Urinary bladder (tissue), 4 donors: ENCODE measurements around the gene PAGE1. TPM values are rescaled to one million over a fixed set of nuclear protein-coding genes. Genes with fewer than 3 reads are reported as not detected.

ENCODE experiments used
- DNase-seq: peaks from one replicate; pipeline ENCODE4 v3.0.0-alpha.2; 2015; ENCODE audit errors: extremely low spot score
- H3K27ac ChIP-seq: one replicate; pipeline ENCODE4 v1.5.1; 2013; ENCODE audit warnings: low read depth, mild to moderate bottlenecking, moderate library complexity
- H3K36me3 ChIP-seq: one replicate; pipeline ENCODE4 v1.6.1; 2013; ENCODE audit warnings: mild to moderate bottlenecking, moderate library complexity; ENCODE audit not compliant: insufficient read depth
- H3K4me1 ChIP-seq: one replicate; pipeline ENCODE4 v1.6.1; 2013; ENCODE audit warnings: mild to moderate bottlenecking, moderate library complexity; ENCODE audit not compliant: insufficient read depth
- H3K4me3 ChIP-seq: one replicate; pipeline ENCODE4 v1.5.1; 2013; ENCODE audit warnings: low read depth, low read length
- WGBS: extraction: QIAGEN DNeasy Blood & Tissue Kit; methylation state at CpG from one replicate; pipeline ENCODE4 v1.1.7; 2013; 5-methylcytosine and 5-hydroxymethylcytosine counted together
- polyA plus RNA-seq: library from polyadenylated mRNA; stranded (reverse); fragments of 200-250 nt; gene quantifications from one replicate; pipeline ENCODE4 v1.2.3, GENCODE V29; 2013
- total RNA-seq: library from RNA; depleted of rRNA; stranded (reverse); fragments of >200 nt; gene quantifications from one replicate; pipeline ENCODE4 v1.2.3, GENCODE V29; 2014
- donor health status: healthy with polysubstance abuse.
- donor health status: healthy.

Gene PAGE1
- total and polyA plus RNA-seq, 2 donors: not detected

GRCh38 chrX:49675075-49675719 lies 20.6 kb downstream of the PAGE1 start:
- Histone ChIP-seq H3K4me1 (no peaks in the 10 kb centered on the region), H3K27ac (no peak overlapping the region), H3K4me3 (no peak overlapping the region), H3K36me3 (no peaks in the 10 kb centered on the region)
- DNase-seq: no peak
- 70% methylated on average over 2 of the region's 2 CpGs for WGBS

GRCh38 chrX:49673394-49673793 lies 22.4 kb downstream of the PAGE1 start:
- WGBS: 73% methylated on average over 12 of the region's 12 CpGs
- no peak for DNase-seq

GRCh38 chrX:49664824-49665223 lies 31.0 kb downstream of the PAGE1 start:
- no peak for DNase-seq
- Histone ChIP-seq H3K27ac (no peak overlapping the region), H3K36me3 (no peaks in the 10 kb centered on the region), H3K4me3 (no peak overlapping the region), H3K4me1 (no peaks in the 10 kb centered on the region)
- 84% methylated on average over 10 of the region's 10 CpGs for WGBS

More at GRCh38 chrX:49673394-49673793, 22.4 kb downstream of the PAGE1 start:
- H3K4me1 ChIP-seq: no peaks in the 10 kb centered on the region
- H3K4me3 ChIP-seq: no peak overlapping the region
- H3K36me3 ChIP-seq: no peaks in the 10 kb centered on the region
- no peak overlapping the region for H3K27ac ChIP-seq

- Histone ChIP-seq H3K36me3 (no peaks in the 10 kb centered on the region), H3K27ac (no peak overlapping the region), H3K4me1 (no peaks in the 10 kb centered on the region), H3K4me3 (no peak overlapping the region)
- no peak for DNase-seq
- WGBS: 85% methylated on average over 4 of the region's 4 CpGs
These were observed 33.9 kb downstream of the PAGE1 start for GRCh38 chrX:49661881-49662280.

GRCh38 chrX:49659771-49660170 lies 36.0 kb downstream of the PAGE1 start:
- H3K36me3 ChIP-seq: no peaks in the 10 kb centered on the region
- WGBS: 61% methylated on average over 4 of the region's 4 CpGs
- H3K4me1 ChIP-seq: no peaks in the 10 kb centered on the region
- H3K4me3 ChIP-seq: no peak overlapping the region
- DNase-seq: no peak
- H3K27ac ChIP-seq: no peak overlapping the region

GRCh38 chrX:49656533-49656932 lies 39.3 kb downstream of the PAGE1 start:
- Histone ChIP-seq H3K4me1 (no peaks in the 10 kb centered on the region), H3K27ac (no peak overlapping the region), H3K4me3 (no peak overlapping the region), H3K36me3 (no peaks in the 10 kb centered on the region)
- DNase-seq: no peak
- WGBS: 73% methylated on average over 3 of the region's 3 CpGs

GRCh38 chrX:49644991-49645637 lies 50.7 kb downstream of the PAGE1 start:
- no peaks in the 10 kb centered on the region for H3K4me1 ChIP-seq
- DNase-seq: no peak
- H3K27ac ChIP-seq: no peak overlapping the region
- 86% methylated on average over 8 of the region's 8 CpGs for WGBS
- H3K4me3 ChIP-seq: no peak overlapping the region
- no peaks in the 10 kb centered on the region for H3K36me3 ChIP-seq

Other genes starting within 250 kb of the PAGE1 start
- not detected for gene GAGE12C, start 163.8 kb downstream of the PAGE1 start, total RNA-seq
- not detected for gene GAGE12C, start 163.8 kb downstream of the PAGE1 start, polyA plus RNA-seq
- gene GAGE12D, start 154.3 kb downstream of the PAGE1 start, total RNA-seq: not detected
- not detected for gene GAGE12D, start 154.3 kb downstream of the PAGE1 start, polyA plus RNA-seq
- not detected for gene GAGE12E, start 144.7 kb downstream of the PAGE1 start, total RNA-seq
- not detected for gene GAGE12E, start 144.7 kb downstream of the PAGE1 start, polyA plus RNA-seq
- not detected for gene GAGE12F, start 135.1 kb downstream of the PAGE1 start, total RNA-seq
- not detected for gene GAGE12F, start 135.1 kb downstream of the PAGE1 start, polyA plus RNA-seq
- not detected for gene GAGE12G, start 125.6 kb downstream of the PAGE1 start, total RNA-seq
- gene GAGE12G, start 125.6 kb downstream of the PAGE1 start, polyA plus RNA-seq: not detected
- not detected for gene GAGE12H, start 116.0 kb downstream of the PAGE1 start, total RNA-seq
- gene GAGE12H, start 116.0 kb downstream of the PAGE1 start, polyA plus RNA-seq: not detected
- not detected for gene GAGE2A, start 106.5 kb downstream of the PAGE1 start, total RNA-seq
- gene GAGE2A, start 106.5 kb downstream of the PAGE1 start, polyA plus RNA-seq: not detected
- not detected for gene GAGE1, start 97.0 kb downstream of the PAGE1 start, total RNA-seq
- gene GAGE1, start 97.0 kb downstream of the PAGE1 start, polyA plus RNA-seq: not detected
- 13.3 TPM for gene PAGE4, start 133.3 kb upstream of the PAGE1 start, total RNA-seq
- not detected for gene PAGE4, start 133.3 kb upstream of the PAGE1 start, polyA plus RNA-seq
- gene USP27X, start 183.5 kb upstream of the PAGE1 start, total RNA-seq: 5.4 TPM
- 5.9 TPM for gene USP27X, start 183.5 kb upstream of the PAGE1 start, polyA plus RNA-seq
- 26.3 TPM for gene CLCN5, start 226.6 kb upstream of the PAGE1 start, total RNA-seq
- 1.4 TPM for gene CLCN5, start 226.6 kb upstream of the PAGE1 start, polyA plus RNA-seq